NCI-H146 treated with DMSO at 0.1 percent for 48 hours (cell line): ENCODE results near the gene AGAP1.

Source experiments
- DNase-seq: peaks from one replicate; lab custom pipeline; 2025; ENCODE audit not compliant: unreplicated experiment; lab: John Stamatoyannopoulos, UW

The AGAP1 gene

GRCh38 chr2:235507928-235508327 lies 14.1 kb downstream of the AGAP1 start:
- DNase-seq, result no peak

DNA sequence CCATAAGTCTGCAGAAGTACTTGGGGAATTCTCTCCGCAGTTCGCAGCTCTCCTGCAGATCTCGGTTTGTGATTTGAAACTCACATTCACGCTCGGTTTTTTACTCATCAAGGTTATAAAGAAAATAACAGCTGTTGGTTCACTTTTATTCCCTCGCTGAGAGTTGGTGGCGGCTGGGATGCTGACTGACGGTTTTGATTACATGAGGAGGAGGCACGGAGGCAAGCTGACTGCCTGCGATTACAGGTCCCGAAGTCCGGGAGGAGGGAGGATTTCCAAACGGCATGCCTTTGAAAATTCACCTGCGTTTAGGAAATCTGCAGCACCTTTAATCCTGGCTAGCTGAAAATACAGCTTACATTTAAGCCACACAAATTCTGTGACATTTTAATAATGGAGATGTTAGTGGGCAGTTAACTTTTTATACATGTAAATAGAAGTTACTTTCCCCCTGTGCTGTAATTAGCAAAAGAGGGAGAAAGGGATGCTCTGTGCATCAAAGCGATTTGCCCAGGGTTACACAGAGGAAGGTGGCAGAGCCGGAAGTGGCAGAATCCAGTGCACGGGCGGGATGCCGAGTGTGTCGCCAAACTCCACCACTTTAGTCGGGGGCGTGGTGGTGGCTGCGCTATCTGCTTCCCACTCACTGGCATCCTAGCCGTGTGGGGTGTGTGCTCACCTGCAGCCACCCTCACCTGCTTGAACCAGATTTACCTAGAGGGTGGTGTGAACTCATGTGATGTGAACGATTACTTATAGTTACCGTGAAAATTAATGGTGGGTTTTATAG lies 14.7 kb downstream of the AGAP1 start:
- no peak for DNase-seq

- no peak for DNase-seq
These were observed 16.5 kb downstream of the AGAP1 start for GRCh38 chr2:235510318-235510717.

DNA sequence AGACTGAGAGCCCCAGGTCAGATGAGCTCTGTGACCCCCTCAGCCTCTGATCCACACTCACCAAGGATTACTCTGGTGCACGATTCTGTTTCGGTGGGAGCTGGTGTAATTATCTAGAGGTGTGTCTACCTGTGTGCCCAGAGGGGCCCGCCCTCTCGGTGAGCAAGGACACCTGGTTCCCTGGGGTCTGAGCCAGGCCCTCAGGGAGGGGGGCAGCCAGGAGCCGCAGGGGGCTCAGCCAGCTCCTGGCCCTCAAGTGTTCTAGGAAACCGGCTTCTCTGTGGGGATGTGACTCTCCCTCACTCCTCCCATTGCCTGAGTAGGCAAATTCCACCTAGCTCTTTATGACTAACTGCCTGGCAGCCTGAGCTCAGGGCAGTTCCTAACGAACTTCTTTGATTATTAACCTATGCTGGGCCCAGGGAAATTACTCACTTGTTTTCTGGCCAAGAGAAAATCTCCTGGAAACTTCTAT lies 17.4 kb downstream of the AGAP1 start:
- no peak for DNase-seq

DNA sequence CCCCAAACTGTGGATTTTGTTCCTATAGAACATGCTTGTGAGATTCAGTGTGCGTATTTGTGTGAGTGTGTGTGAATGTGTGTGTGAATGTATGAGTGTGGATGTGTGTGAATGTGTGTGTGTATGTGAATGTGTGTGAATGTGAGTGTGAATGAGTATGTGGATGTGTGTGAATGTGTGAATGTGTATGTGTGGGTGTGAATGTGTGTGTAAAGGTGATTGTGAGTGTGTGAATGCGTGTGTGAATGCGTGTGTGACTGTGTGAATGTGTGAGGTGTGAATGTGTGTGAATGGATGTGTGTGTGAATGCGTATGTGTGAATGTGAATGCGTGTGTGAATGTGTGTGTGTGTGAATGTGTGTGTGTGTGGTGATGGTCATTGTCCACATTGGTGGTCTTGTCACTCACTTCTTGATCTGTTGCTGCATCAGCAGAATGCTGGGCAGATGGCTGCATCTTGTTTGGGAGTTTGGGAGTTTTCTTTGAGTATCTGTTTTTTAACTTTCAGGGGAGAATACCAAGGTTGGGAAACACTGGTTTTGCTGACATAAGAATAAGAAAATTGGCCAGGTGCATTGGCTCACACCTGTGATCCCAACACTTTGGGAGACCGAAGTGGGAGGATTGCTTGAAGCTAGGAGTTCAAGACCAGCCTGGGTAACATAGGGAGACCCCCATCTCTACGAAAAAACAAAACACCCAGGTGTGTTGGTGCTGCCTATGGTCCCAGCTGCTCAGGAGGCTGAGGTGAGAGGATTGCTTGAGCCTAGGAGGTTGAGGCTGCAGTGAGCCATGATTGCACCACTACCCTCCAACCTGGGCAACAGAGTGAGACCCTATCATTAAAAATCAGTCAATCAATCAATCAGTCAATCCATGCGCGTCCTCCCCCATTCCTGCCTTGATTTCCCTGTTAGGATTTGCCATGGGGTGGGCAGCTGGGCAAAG lies 18.2 kb downstream of the AGAP1 start:
- no peak for DNase-seq

DNA sequence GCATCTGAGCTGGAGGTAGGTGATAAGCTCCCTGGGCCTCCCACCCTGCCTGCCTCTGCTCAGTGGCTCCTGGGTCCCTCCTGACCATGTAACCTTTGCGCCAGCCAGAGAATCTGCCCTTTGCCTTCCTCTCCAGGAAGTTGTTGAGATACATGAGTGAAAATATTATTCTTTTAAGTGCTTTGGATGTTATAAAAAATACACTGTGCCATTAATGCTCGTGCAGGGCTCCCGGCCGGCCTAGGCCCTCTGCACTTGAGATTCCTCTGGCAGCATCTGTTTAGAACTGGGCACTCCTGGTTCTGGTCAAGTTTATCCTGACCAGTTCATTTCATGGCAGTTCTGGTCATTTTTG lies 18.8 kb downstream of the AGAP1 start:
- DNase-seq, result no peak

GRCh38 chr2:235513984-235514626 lies 20.3 kb downstream of the AGAP1 start:
- no peak for DNase-seq

DNA sequence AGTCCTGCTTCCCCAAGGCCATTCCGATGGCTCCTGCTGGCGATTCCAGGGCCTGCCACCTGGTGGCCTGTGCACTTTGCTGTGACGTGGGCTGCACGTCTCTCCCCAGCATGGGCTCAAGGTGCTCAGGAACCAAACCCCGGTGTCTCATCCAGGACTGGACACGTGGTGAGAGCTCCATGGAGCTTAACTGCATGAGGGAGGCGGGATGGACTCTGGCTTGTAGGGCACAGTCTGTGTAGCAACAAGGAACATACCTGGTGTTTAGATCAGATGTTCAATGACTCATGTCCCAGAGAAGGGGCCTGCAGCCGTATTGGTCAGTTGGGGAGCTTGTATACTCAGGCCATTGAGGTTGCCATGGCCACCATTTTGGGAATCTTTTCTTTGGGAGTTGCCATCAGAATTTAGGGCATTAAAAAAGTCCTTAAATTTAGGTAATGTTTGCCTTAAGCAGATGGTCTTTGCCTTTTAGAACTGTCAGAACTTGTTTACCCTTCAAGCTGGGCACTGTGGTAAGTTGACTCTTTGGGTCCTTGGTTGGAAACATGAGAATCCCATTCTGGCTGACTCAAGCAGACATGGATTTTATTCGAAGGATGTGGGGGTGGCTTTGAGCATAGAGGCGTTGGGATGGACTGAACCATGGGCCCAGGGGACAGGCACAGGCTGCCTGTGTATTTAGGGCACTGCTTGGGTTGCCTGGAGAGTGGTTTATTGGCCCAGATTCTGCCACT lies 21.0 kb downstream of the AGAP1 start:
- DNase-seq, result no peak

DNA sequence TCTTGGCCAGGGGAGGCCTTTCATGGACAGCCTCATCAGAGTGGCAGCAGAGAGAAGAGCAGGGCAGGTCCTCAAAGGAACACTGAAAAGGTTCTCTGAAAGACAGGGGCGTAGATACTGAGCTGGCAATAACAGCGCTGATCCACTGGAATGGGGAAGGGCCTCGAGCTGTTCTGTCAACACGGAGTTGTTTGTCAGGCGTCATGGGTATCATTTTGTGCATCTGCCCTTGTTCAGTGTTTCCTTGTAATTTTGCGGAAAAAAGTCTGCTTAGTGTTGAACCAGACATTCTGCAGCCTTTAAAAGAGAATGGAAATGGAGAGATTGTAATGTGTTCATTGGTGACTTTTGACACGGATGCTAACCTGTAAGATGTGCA lies 21.5 kb downstream of the AGAP1 start:
- DNase-seq, result no peak

DNA sequence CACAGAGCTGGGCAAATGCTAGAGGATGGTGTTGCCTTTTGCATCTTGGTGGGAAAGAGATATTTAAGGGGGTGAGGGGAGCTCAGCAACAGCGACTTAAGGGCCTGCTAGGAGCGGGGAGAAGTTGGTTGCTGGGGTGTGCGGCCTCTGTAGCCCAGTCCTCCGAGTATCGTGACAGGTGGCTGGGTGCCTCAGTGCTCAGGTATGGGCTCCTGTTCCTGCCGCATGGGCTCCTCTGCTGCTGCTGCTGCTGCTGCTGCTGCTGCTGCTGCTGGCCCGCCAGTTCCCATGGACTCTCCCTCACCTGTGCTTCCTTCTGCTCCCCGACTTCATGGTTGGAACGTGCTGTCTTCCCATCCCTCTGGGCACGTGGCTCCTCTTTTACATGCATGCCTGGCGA lies 22.0 kb downstream of the AGAP1 start:
- DNase-seq, result no peak

GRCh38 chr2:235516257-235516656 lies 22.4 kb downstream of the AGAP1 start:
- DNase-seq, result no peak

- DNase-seq, result no peak
These were observed 24.7 kb downstream of the AGAP1 start for GRCh38 chr2:235518322-235519090.

GRCh38 chr2:235520787-235521186 lies 26.9 kb downstream of the AGAP1 start:
- no peak for DNase-seq

- DNase-seq, result no peak
These were observed 28.0 kb downstream of the AGAP1 start for GRCh38 chr2:235521844-235522243.

DNA sequence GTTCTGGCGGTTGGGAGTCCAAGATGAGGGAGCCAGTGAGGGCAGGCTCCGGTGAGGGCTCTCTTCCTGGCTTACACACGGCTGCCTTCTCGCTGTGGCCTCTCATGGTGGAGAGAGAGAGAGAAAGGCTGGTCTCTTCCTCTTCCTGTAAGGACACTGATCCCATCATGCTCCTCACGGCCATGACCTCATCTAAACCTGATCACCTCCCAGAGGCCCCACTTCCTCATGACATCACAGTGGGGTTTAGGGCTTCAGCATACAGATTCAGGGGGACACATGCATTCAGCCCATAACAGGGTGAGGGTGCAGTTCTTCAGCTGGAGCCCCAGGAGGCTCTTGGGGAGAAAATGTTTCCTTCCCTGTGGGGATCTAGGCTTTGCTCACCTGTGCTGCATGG lies 29.2 kb downstream of the AGAP1 start:
- no peak for DNase-seq

GRCh38 chr2:235523486-235524150 lies 29.8 kb downstream of the AGAP1 start:
- DNase-seq, result no peak

- DNase-seq, result no peak
These were observed 32.3 kb downstream of the AGAP1 start for GRCh38 chr2:235526166-235526565.

- DNase-seq, result no peak
These were observed 34.1 kb downstream of the AGAP1 start for GRCh38 chr2:235527806-235528469.

DNA sequence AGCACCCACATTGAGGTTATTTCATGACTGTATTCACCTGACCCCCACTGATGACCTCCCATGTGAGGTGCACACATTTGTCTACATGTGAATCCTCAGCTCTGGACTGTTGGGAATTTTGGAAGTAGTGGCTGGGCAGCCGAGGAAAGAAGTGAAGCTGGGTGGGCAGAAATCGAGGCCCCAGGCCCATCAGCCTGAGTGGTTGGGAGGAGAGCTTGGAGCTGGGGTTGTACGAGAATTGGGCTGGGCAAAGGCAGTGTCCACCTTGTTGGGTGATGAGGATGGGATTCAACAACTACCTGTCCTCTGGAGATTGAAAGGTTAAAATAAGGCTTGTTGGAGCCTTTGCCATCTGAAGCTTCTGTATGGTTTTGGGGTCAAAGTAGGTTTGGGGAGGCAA lies 35.8 kb downstream of the AGAP1 start:
- DNase-seq, result no peak
